SK-N-SH (cell line): Measurements from ENCODE around the gene FLYWCH2.

ENCODE experiments used
- EP300 ChIP-seq, 2 experiments: IDR thresholded peaks; 2 replicates each; pipeline versions ENCODE4 v1.4.0 to v1.6.1; 2012; ENCODE audit warnings: borderline replicate concordance in 1 of 2, low read depth in 1 of 2, low read length in 1 of 2
- FOSL2 ChIP-seq: IDR thresholded peaks from 2 replicates; pipeline ENCODE4 v1.4.0; 2012; ENCODE audit warnings: low read depth, mild to moderate bottlenecking, moderate library complexity, borderline replicate concordance
- FOXM1 ChIP-seq: IDR thresholded peaks from 2 replicates; pipeline ENCODE4 v1.4.0; 2012; ENCODE audit warnings: low read depth, mild to moderate bottlenecking
- GABPA ChIP-seq: IDR thresholded peaks from 2 replicates; pipeline ENCODE4 v1.4.0; 2012; ENCODE audit warnings: low read depth, mild to moderate bottlenecking
- PBX3 ChIP-seq: IDR thresholded peaks from 2 replicates; pipeline ENCODE4; 2012
- POLR2AphosphoS5 ChIP-seq: IDR thresholded peaks from 2 replicates; pipeline ENCODE4 v1.6.1; 2012; ENCODE audit warnings: low read depth, low read length
- SIN3A ChIP-seq: IDR thresholded peaks from 2 replicates; pipeline ENCODE4 v1.6.1; 2012; ENCODE audit warnings: low read depth, mild to moderate bottlenecking, low read length, moderate library complexity, borderline replicate concordance
- USF2 ChIP-seq: fragments of 150-350 bp; IDR thresholded peaks from 2 replicates; pipeline ENCODE4 v1.6.1; 2017; ENCODE audit warnings: antibody characterized with exemption, low read length, low read depth, borderline replicate concordance
- YY1 ChIP-seq: IDR thresholded peaks from 2 replicates; pipeline ENCODE4 v1.4.0; 2012; ENCODE audit warnings: low read depth, mild to moderate bottlenecking
- TF ChIP-seq, protein P1 (sequence below): fragments of 200-600 bp; sonication (generic); IDR thresholded peaks from 2 replicates; pipeline ENCODE4 v1.6.1; 2017; ENCODE audit warnings: antibody characterized with exemption, mild to moderate bottlenecking, moderate library complexity
- TF ChIP-seq, protein P2 (sequence below): IDR thresholded peaks from 2 replicates; pipeline ENCODE4 v1.6.1; 2012; ENCODE audit warnings: mild to moderate bottlenecking, low read depth, low read length, moderate library complexity
- TF ChIP-seq, protein P3 (sequence below): fragments of 150-350 bp; IDR thresholded peaks from 2 replicates; pipeline ENCODE4 v1.6.1; 2016; ENCODE audit warnings: mild to moderate bottlenecking, low read depth, low read length

- TF ChIP-seq USF2, result no peak
- TF ChIP-seq POLR2AphosphoS5, result no peak
- TF ChIP-seq, protein P1, sequence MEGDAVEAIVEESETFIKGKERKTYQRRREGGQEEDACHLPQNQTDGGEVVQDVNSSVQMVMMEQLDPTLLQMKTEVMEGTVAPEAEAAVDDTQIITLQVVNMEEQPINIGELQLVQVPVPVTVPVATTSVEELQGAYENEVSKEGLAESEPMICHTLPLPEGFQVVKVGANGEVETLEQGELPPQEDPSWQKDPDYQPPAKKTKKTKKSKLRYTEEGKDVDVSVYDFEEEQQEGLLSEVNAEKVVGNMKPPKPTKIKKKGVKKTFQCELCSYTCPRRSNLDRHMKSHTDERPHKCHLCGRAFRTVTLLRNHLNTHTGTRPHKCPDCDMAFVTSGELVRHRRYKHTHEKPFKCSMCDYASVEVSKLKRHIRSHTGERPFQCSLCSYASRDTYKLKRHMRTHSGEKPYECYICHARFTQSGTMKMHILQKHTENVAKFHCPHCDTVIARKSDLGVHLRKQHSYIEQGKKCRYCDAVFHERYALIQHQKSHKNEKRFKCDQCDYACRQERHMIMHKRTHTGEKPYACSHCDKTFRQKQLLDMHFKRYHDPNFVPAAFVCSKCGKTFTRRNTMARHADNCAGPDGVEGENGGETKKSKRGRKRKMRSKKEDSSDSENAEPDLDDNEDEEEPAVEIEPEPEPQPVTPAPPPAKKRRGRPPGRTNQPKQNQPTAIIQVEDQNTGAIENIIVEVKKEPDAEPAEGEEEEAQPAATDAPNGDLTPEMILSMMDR, result no peak
- TF ChIP-seq SIN3A, result no peak
- no peak for TF ChIP-seq FOXM1
- TF ChIP-seq, protein P2, sequence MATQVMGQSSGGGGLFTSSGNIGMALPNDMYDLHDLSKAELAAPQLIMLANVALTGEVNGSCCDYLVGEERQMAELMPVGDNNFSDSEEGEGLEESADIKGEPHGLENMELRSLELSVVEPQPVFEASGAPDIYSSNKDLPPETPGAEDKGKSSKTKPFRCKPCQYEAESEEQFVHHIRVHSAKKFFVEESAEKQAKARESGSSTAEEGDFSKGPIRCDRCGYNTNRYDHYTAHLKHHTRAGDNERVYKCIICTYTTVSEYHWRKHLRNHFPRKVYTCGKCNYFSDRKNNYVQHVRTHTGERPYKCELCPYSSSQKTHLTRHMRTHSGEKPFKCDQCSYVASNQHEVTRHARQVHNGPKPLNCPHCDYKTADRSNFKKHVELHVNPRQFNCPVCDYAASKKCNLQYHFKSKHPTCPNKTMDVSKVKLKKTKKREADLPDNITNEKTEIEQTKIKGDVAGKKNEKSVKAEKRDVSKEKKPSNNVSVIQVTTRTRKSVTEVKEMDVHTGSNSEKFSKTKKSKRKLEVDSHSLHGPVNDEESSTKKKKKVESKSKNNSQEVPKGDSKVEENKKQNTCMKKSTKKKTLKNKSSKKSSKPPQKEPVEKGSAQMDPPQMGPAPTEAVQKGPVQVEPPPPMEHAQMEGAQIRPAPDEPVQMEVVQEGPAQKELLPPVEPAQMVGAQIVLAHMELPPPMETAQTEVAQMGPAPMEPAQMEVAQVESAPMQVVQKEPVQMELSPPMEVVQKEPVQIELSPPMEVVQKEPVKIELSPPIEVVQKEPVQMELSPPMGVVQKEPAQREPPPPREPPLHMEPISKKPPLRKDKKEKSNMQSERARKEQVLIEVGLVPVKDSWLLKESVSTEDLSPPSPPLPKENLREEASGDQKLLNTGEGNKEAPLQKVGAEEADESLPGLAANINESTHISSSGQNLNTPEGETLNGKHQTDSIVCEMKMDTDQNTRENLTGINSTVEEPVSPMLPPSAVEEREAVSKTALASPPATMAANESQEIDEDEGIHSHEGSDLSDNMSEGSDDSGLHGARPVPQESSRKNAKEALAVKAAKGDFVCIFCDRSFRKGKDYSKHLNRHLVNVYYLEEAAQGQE, result no peak
- TF ChIP-seq, protein P3, sequence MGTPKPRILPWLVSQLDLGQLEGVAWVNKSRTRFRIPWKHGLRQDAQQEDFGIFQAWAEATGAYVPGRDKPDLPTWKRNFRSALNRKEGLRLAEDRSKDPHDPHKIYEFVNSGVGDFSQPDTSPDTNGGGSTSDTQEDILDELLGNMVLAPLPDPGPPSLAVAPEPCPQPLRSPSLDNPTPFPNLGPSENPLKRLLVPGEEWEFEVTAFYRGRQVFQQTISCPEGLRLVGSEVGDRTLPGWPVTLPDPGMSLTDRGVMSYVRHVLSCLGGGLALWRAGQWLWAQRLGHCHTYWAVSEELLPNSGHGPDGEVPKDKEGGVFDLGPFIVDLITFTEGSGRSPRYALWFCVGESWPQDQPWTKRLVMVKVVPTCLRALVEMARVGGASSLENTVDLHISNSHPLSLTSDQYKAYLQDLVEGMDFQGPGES, result no peak
- no peak for TF ChIP-seq EP300 (IDR thresholded peaks at IDR 0.05; ENCODE audit: borderline replicate concordance in 1 of 2, low read depth in 1 of 2, low read length in 1 of 2)
- TF ChIP-seq FOSL2, result no peak
- TF ChIP-seq YY1, result no peak
- TF ChIP-seq GABPA, result no peak
- no peak for TF ChIP-seq PBX3
Measured at GRCh38 chr16:2856686-2857450, 26.1 kb upstream of the FLYWCH2 start.
